Muscle layer of duodenum (tissue), 2 donors: ENCODE results near the gene EVC2.
"Not testable (repeated sequence)": the region's sequence is repeated elsewhere in the genome, so short reads cannot be mapped to it uniquely, and the experiment has no call there.

Experiments used
- H3K27ac ChIP-seq: one replicate; pipeline ENCODE4 v1.7.0; 2013; ENCODE audit warnings: mild to moderate bottlenecking, low read length
- H3K27me3 ChIP-seq: one replicate; pipeline ENCODE4 v1.7.0; 2013; ENCODE audit warnings: low read depth, mild to moderate bottlenecking, control low read depth, low read length
- H3K36me3 ChIP-seq, 2 donors: one replicate each; pipeline ENCODE4 v1.7.0; 2013; ENCODE audit warnings: low read length in 2 of 2, control low read depth in 1 of 2, mild to moderate bottlenecking in 1 of 2; ENCODE audit not compliant: insufficient read depth in 2 of 2, control insufficient read depth in 1 of 2
- H3K4me1 ChIP-seq, 2 donors: one replicate each; pipeline ENCODE4 v1.7.0; 2013; ENCODE audit warnings: low read length in 2 of 2, mild to moderate bottlenecking in 2 of 2, control low read depth in 1 of 2, moderate library complexity in 1 of 2; ENCODE audit not compliant: insufficient read depth in 2 of 2, control insufficient read depth in 1 of 2
- H3K4me3 ChIP-seq, 2 donors: one replicate each; pipeline ENCODE4 v1.7.0; 2013; ENCODE audit warnings: low read length in 2 of 2, low read depth in 1 of 2, mild to moderate bottlenecking in 1 of 2
- H3K9me3 ChIP-seq, 2 donors: one replicate each; pipeline ENCODE4 v1.7.0; 2013; ENCODE audit warnings: low read length in 2 of 2, control low read depth in 1 of 2, mild to moderate bottlenecking in 1 of 2; ENCODE audit not compliant: control insufficient read depth in 1 of 2
- donor health status: healthy.

The EVC2 gene

GRCh38 chr4:5735463-5735862, 27.1 kb upstream of the EVC2 start:
- Histone ChIP-seq H3K36me3 (peaks cover 16 to 53% of the 10 kb centered on the region in 2 donors), H3K27ac (no peak overlapping the region)

GRCh38 chr4:5734853-5735252, 26.5 kb upstream of the EVC2 start:
- Histone ChIP-seq H3K36me3 (peaks cover 16 to 58% of the 10 kb centered on the region in 2 donors), H3K27ac (no peak overlapping the region), H3K9me3 (no peaks in the 10 kb centered on the region), H3K4me3 (no peak overlapping the region), H3K4me1 (no peaks in the 10 kb centered on the region), H3K27me3 (no peaks in the 10 kb centered on the region)

More at GRCh38 chr4:5735463-5735862, 27.1 kb upstream of the EVC2 start:
- Histone ChIP-seq H3K4me1 (no peaks in the 10 kb centered on the region), H3K27me3 (no peaks in the 10 kb centered on the region), H3K9me3 (no peaks in the 10 kb centered on the region), H3K4me3 (no peak overlapping the region)

- Histone ChIP-seq H3K4me1 (no peaks in the 10 kb centered on the region), H3K36me3 (peaks cover 16 to 66% of the 10 kb centered on the region in 2 donors), H3K27me3 (no peaks in the 10 kb centered on the region), H3K9me3 (no peaks in the 10 kb centered on the region), H3K27ac (no peak overlapping the region), H3K4me3 (no peak overlapping the region)
These were observed 23.8 kb upstream of the EVC2 start for GRCh38 chr4:5732158-5732557.

GRCh38 chr4:5730993-5731990, 22.9 kb upstream of the EVC2 start:
- peaks cover 16 to 65% of the 10 kb centered on the region in 2 donors for H3K36me3 ChIP-seq
- no peaks in the 10 kb centered on the region for H3K9me3 ChIP-seq
- H3K27me3 ChIP-seq, result no peaks in the 10 kb centered on the region
- no peaks in the 10 kb centered on the region for H3K4me1 ChIP-seq
- H3K27ac ChIP-seq, result no peak overlapping the region
- H3K4me3 ChIP-seq, result no peak overlapping the region

GRCh38 chr4:5730436-5730835, 22.1 kb upstream of the EVC2 start:
- H3K27me3 ChIP-seq, result no peaks in the 10 kb centered on the region

GRCh38 chr4:5728412-5728811, 20.1 kb upstream of the EVC2 start:
- not testable (repeated sequence) for H3K27me3 ChIP-seq, H3K9me3 ChIP-seq
- H3K36me3 ChIP-seq, result peaks cover 15 to 36% of the 10 kb centered on the region in 2 donors

More at GRCh38 chr4:5730436-5730835, 22.1 kb upstream of the EVC2 start:
- no peak overlapping the region for H3K4me3 ChIP-seq
- H3K9me3 ChIP-seq, result no peaks in the 10 kb centered on the region
- no peaks in the 10 kb centered on the region for H3K4me1 ChIP-seq
- peaks cover 12 to 56% of the 10 kb centered on the region in 2 donors for H3K36me3 ChIP-seq
- no peak overlapping the region for H3K27ac ChIP-seq

GRCh38 chr4:5724377-5724776, 16.0 kb upstream of the EVC2 start:
- H3K4me1 ChIP-seq, result peaks cover 0 to 4% of the 10 kb centered on the region in 2 donors
- no peak overlapping the region for H3K27ac ChIP-seq
- H3K4me3 ChIP-seq, result no peak overlapping the region
- no peaks in the 10 kb centered on the region for H3K27me3 ChIP-seq
- H3K36me3 ChIP-seq, result peaks cover 15 to 20% of the 10 kb centered on the region in 2 donors
- H3K9me3 ChIP-seq, result no peaks in the 10 kb centered on the region

More at GRCh38 chr4:5728412-5728811, 20.1 kb upstream of the EVC2 start:
- H3K4me3 ChIP-seq, H3K4me1 ChIP-seq, H3K27ac ChIP-seq: not testable (repeated sequence)

GRCh38 chr4:5722328-5722727, 14.0 kb upstream of the EVC2 start:
- Histone ChIP-seq H3K27ac (no peak overlapping the region), H3K27me3 (no peaks in the 10 kb centered on the region), H3K36me3 (peaks cover 15 to 21% of the 10 kb centered on the region in 2 donors), H3K9me3 (no peaks in the 10 kb centered on the region), H3K4me3 (no peak overlapping the region), H3K4me1 (peaks cover 0 to 4% of the 10 kb centered on the region in 2 donors)

GRCh38 chr4:5721923-5722322, 13.6 kb upstream of the EVC2 start:
- no peaks in the 10 kb centered on the region for H3K9me3 ChIP-seq

GRCh38 chr4:5720980-5721379, 12.6 kb upstream of the EVC2 start:
- H3K27ac ChIP-seq, result no peak overlapping the region
- H3K36me3 ChIP-seq, result peaks cover 15 to 21% of the 10 kb centered on the region in 2 donors
- H3K27me3 ChIP-seq, result no peaks in the 10 kb centered on the region
- H3K4me1 ChIP-seq, result peaks cover 0 to 4% of the 10 kb centered on the region in 2 donors
- no peaks in the 10 kb centered on the region for H3K9me3 ChIP-seq
- no peak overlapping the region for H3K4me3 ChIP-seq

More at GRCh38 chr4:5721923-5722322, 13.6 kb upstream of the EVC2 start:
- Histone ChIP-seq H3K36me3 (peaks cover 15 to 21% of the 10 kb centered on the region in 2 donors), H3K27me3 (no peaks in the 10 kb centered on the region), H3K27ac (no peak overlapping the region), H3K4me3 (no peak overlapping the region), H3K4me1 (peaks cover 0 to 4% of the 10 kb centered on the region in 2 donors)

- Histone ChIP-seq H3K4me3 (no peak overlapping the region), H3K27ac (no peak overlapping the region), H3K9me3 (peaks cover 1 to 2% of the 10 kb centered on the region in 2 donors), H3K27me3 (no peaks in the 10 kb centered on the region), H3K36me3 (peaks cover 15 to 21% of the 10 kb centered on the region in 2 donors), H3K4me1 (peaks cover 0 to 4% of the 10 kb centered on the region in 2 donors)
These were observed 11.9 kb upstream of the EVC2 start for GRCh38 chr4:5720157-5720850.
